ENCODE data around the gene NXT1.

The NXT1 gene

DNA sequence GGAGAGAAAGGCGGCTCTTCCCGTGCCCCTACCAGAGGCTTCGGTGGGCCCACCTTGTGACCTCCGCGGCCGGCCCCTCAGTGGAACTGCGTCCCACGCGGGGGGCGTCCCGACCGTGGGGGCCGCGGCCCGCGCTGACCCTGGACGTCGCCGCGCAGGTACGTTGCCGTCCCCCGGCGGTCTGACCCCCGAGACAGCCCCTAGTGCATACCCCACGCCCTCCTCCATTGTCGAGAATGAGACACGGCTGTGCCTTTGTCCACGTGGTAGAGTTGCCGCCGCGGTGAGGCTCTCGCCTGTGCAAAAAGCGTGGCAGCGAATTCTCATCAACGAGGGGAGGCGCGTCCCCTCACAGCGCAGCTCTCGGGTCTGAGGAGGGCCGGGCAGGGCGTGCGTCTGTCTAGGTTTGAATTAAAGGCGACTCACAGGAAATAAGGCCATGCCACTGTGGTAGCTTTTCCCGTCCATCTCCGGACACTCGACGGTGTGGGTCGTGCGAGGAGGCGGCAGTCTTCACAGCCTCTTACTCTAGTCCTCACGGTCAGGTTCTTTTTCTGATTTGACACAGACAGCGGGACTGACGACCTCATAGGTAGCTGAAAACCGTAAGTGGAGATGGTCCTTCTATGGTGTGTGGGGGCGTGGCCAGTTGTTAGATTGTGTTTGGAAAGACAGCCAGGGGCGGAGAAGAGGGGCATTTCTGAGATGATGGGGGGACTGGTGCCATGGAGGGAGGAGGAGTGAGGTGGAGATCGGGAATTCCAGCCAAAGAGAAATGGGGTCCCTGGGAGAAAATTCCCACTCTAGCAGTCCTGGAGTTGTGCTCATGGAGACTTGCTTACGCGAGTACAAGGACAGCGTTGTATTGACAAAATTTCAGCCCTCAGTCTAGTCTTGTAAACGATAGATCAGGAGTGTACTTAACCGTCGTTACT is 580 bp downstream of the NXT1 start:
- Histone ChIP-seq H3K27me3 (ENCODE audit: control insufficient read depth, insufficient read depth, low read length) (no peaks in the 10 kb centered on the region), H3K9ac (ENCODE audit: low read length) (peak overlapping the region; percentile 89)

DNA sequence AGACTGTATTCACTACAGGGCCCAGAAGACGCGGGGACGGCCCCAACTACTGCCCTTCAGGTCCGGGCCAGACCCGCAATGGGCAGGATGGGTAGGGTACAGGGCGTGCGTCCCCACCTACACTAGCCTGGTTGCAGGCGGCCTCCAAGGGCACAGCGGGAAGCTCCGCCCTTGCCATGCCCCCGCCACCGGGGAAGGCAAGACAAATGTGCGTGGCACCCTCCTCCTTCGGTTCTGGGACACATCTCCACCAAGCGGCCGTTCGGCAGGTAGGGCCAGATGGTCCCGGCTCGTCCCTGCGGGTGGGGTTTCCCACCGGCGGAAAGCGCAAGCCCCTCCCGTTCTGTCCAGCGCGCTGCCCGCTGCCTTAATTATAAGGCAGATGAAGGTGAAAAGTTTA is 5.6 kb downstream of the NXT1 start:
- H3K27ac ChIP-seq (ENCODE audit: low read depth, low read length): no peak overlapping the region

More for the DNA sequence above, 580 bp downstream of the NXT1 start:
- peak overlapping the region; percentile 100 for H3K27ac ChIP-seq (ENCODE audit: low read depth, low read length)
- peaks cover 10% of the 10 kb centered on the region for H3K4me1 ChIP-seq (ENCODE audit: control insufficient read depth, insufficient read depth, low read length)
- no peaks in the 10 kb centered on the region for H3K36me3 ChIP-seq (ENCODE audit: control insufficient read depth, insufficient read depth, low read length)
- H3K4me3 ChIP-seq (ENCODE audit: low read length): peak overlapping the region; percentile 90

DNA sequence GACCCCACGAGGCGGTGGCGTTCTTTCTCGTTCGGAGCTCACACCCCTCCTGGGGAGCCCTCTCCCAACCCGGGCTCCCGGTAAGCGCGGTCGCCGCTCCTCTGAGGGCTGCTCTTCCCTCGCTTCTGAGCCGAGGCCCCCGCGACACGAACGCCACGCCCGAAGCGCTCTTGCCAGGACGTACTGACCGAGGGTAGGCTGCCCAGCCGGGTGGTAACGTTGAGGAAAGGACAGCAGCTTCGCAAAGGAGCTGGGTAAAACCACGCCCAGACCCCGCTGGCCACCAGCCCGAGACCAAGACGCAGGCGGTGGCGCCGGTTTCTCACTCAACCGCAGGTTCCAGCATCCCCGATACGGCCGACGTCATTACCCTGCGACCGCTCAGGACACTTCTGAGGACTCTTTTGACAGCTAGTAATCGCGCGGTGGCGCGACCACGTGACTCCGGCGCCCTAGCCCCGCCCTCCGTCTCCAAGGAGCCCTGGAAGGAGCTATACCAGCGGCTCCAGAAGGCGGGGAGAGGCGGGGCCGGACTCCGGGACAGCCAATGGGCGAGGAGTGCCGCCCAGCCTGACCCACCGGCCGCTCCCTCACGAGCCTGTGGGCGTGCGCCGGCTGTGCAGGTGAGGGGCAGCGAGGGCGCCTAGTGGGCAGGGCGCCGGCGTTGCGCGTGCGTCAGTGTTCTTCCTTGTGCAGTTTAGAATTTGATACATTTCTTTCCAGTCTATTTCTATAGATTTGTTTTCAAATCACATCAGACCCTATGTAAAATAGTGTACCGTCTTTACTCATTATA is 7.4 kb downstream of the NXT1 start:
- no peaks in the 10 kb centered on the region for H3K36me3 ChIP-seq (ENCODE audit: control insufficient read depth, insufficient read depth, low read length)
- H3K4me1 ChIP-seq (ENCODE audit: control insufficient read depth, insufficient read depth, low read length): peaks cover 15% of the 10 kb centered on the region
- peak overlapping the region; percentile 88 for H3K9ac ChIP-seq (ENCODE audit: low read length)
- no peaks in the 10 kb centered on the region for H3K27me3 ChIP-seq (ENCODE audit: control insufficient read depth, insufficient read depth, low read length)
- H3K27ac ChIP-seq (ENCODE audit: low read depth, low read length): peak overlapping the region; percentile 94
- peak overlapping the region; percentile 93 for H3K4me3 ChIP-seq (ENCODE audit: low read length)

More for the DNA sequence above, 5.6 kb downstream of the NXT1 start:
- H3K9ac ChIP-seq (ENCODE audit: low read length): no peak overlapping the region
- no peaks in the 10 kb centered on the region for H3K27me3 ChIP-seq (ENCODE audit: control insufficient read depth, insufficient read depth, low read length)
- H3K4me3 ChIP-seq (ENCODE audit: low read length): no peak overlapping the region
- no peaks in the 10 kb centered on the region for H3K36me3 ChIP-seq (ENCODE audit: control insufficient read depth, insufficient read depth, low read length)
- peaks cover 17% of the 10 kb centered on the region for H3K4me1 ChIP-seq (ENCODE audit: control insufficient read depth, insufficient read depth, low read length)

DNA sequence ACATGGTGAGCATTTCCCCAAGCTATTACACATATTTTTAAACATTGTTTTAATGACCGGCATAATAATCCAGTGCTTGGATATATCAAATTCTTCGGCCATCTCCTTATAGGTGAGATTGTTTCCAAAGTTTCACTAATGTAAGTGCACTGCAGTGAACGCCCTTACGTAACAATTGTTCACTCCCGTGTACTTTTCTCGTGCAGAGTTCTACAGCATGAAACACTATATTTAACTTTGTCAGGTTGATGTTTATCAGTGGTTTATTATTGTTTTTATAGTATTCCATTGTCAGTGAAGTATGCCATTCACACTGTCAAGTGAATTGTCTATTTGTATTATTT is 7.9 kb downstream of the NXT1 start:
- Histone ChIP-seq H3K4me1 (ENCODE audit: control insufficient read depth, insufficient read depth, low read length) (peaks cover 20% of the 10 kb centered on the region), H3K9ac (ENCODE audit: low read length) (no peak overlapping the region), H3K4me3 (ENCODE audit: low read length) (peak overlapping the region; percentile 54), H3K36me3 (ENCODE audit: control insufficient read depth, insufficient read depth, low read length) (no peaks in the 10 kb centered on the region), H3K27ac (ENCODE audit: low read depth, low read length) (peak overlapping the region; percentile 81), H3K27me3 (ENCODE audit: control insufficient read depth, insufficient read depth, low read length) (no peaks in the 10 kb centered on the region)

DNA sequence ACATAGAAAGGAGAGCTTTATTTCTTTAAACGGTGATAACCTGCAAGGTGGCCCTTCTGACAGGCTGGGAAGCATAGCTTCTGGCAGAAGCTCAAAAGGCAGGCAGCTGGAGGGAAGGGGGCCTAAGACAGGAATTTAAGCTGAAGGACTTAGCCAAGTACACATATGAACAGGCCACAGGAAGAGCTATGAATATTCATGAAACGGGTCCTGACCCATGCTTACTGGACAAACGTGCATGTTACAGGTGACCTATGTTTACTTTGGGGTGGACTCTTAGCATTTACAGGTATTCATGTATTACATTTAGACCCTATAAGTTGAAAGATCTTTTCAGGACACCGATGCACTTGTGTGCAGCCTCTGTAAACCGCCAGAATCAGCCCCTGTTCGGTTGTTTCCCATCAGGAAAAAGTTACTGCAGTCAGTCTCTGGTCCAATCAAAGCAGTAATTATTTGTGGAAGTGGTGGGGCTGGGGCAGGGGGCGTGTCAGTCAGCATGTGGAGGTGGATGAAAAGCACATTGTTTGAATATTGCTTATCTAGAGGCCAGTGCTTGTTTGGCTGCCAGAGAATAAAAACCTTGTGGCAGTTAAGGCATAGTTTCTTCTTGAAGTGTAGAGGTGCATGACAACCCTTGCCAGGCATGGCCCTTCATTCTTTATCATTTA is 8.5 kb downstream of the NXT1 start:
- Histone ChIP-seq H3K4me1 (ENCODE audit: control insufficient read depth, insufficient read depth, low read length) (peaks cover 20% of the 10 kb centered on the region), H3K27ac (ENCODE audit: low read depth, low read length) (no peak overlapping the region), H3K27me3 (ENCODE audit: control insufficient read depth, insufficient read depth, low read length) (no peaks in the 10 kb centered on the region), H3K36me3 (ENCODE audit: control insufficient read depth, insufficient read depth, low read length) (no peaks in the 10 kb centered on the region), H3K9ac (ENCODE audit: low read length) (no peak overlapping the region), H3K4me3 (ENCODE audit: low read length) (peak overlapping the region; percentile 54)

DNA sequence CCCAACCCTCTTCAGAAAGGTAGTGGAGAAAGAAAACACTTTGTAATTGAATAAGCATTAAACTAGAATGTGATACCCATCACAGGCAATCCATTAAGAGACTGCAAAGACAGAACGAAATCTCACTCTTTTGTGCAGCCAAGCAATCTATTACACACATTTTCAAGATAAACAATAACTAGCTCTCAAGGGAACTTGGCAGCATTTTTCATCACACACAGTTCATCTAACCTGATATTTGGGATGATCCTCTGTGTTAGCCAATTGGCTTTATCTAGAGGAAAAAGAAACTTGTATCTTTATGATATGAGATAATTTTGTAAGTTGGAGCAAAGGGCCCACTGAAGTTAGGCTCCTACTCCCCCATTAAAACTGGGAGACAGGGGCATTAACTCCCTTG is 9.9 kb downstream of the NXT1 start:
- Histone ChIP-seq H3K4me3 (ENCODE audit: low read length) (no peak overlapping the region), H3K9ac (ENCODE audit: low read length) (no peak overlapping the region), H3K4me1 (ENCODE audit: control insufficient read depth, insufficient read depth, low read length) (peaks cover 20% of the 10 kb centered on the region), H3K27me3 (ENCODE audit: control insufficient read depth, insufficient read depth, low read length) (no peaks in the 10 kb centered on the region), H3K36me3 (ENCODE audit: control insufficient read depth, insufficient read depth, low read length) (peaks cover 5% of the 10 kb centered on the region), H3K27ac (ENCODE audit: low read depth, low read length) (peak overlapping the region; percentile 98)

DNA sequence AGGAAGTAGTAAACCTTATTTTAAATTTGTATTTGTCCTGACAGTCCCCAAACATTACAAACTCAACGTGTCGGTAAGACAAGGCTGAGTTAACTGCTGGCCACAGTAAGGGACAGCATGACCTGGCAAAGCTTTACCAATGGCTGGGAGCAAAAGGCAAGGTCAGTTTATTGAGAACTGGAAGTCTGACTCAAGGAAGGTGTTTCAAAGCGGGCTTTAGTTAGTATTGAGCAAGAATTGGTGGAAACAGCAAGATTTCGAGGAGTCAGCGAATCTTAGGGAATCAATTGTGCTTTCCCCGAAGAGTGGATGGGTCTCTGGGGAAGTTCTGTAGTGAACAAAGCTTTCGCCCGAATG is 10.5 kb downstream of the NXT1 start:
- H3K27me3 ChIP-seq (ENCODE audit: control insufficient read depth, insufficient read depth, low read length): no peaks in the 10 kb centered on the region
- H3K4me1 ChIP-seq (ENCODE audit: control insufficient read depth, insufficient read depth, low read length): peaks cover 20% of the 10 kb centered on the region
- H3K27ac ChIP-seq (ENCODE audit: low read depth, low read length): peak overlapping the region; percentile 98
- H3K36me3 ChIP-seq (ENCODE audit: control insufficient read depth, insufficient read depth, low read length): peaks cover 10% of the 10 kb centered on the region
- H3K9ac ChIP-seq (ENCODE audit: low read length): peak overlapping the region; percentile 97
- peak overlapping the region; percentile 88 for H3K4me3 ChIP-seq (ENCODE audit: low read length)

DNA sequence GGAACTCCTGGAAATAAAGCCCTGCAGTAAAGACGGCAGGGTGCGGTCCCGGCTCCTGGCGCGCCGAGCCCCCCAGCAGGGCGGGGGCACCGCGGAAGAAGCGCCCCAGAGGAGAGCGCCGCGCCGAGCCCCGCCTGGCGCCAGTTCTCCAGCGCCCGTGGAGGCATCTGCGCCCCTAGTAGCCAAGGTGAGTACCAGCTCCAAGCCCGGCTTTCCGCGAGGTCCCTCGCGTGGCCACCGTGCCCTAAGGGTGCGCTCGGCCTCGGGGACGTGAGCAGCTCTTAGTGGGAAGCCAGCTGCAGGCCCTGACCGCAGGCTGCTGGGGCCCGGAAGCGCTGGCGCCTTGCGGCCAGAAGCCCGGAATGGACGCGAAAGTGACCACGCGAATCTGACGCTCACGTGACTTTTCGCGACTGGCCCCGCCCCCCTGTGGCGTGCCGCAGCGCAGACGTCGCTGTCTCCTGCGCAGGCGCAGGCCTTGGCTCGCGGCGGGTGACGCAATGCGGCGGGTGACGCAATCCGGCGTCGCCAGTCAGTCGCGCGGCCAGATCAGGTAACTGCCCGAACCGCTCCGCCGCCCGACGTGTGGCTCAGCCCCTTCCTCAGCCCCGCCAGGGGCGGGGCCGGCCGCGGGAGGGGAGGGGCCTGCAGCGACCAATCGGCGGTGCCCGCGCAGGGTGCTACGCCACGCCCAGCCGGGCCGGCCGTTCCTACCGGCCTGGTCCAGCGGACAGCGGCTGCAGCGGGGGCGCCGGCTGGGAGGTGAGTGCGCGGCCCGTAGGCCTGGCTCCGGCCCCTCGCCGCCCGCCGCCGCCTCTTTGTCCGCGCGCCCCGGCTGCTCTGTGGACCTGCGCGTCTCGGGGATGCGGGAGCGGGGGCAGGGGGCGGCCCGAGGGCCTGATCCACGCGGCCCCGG is 11.1 kb downstream of the NXT1 start, which contains the start of gene GZF1:
TSS of gene GZF1 (plus strand) at position 707 of the 916 bp plus-strand sequence. CDS start 2,202 bp downstream, outside the sequence.
- Histone ChIP-seq H3K27ac (ENCODE audit: low read depth, low read length) (peak within 1 kb of the TSS; percentile 98), H3K4me1 (ENCODE audit: control insufficient read depth, insufficient read depth, low read length) (peaks cover 22% of the 10 kb centered on the region), H3K36me3 (ENCODE audit: control insufficient read depth, insufficient read depth, low read length) (peaks cover 10% of the 10 kb centered on the region), H3K4me3 (ENCODE audit: low read length) (peak within 1 kb of the TSS; percentile 88), H3K9ac (ENCODE audit: low read length) (peak within 1 kb of the TSS; percentile 97), H3K27me3 (ENCODE audit: control insufficient read depth, insufficient read depth, low read length) (no peaks in the 10 kb centered on the region)

DNA sequence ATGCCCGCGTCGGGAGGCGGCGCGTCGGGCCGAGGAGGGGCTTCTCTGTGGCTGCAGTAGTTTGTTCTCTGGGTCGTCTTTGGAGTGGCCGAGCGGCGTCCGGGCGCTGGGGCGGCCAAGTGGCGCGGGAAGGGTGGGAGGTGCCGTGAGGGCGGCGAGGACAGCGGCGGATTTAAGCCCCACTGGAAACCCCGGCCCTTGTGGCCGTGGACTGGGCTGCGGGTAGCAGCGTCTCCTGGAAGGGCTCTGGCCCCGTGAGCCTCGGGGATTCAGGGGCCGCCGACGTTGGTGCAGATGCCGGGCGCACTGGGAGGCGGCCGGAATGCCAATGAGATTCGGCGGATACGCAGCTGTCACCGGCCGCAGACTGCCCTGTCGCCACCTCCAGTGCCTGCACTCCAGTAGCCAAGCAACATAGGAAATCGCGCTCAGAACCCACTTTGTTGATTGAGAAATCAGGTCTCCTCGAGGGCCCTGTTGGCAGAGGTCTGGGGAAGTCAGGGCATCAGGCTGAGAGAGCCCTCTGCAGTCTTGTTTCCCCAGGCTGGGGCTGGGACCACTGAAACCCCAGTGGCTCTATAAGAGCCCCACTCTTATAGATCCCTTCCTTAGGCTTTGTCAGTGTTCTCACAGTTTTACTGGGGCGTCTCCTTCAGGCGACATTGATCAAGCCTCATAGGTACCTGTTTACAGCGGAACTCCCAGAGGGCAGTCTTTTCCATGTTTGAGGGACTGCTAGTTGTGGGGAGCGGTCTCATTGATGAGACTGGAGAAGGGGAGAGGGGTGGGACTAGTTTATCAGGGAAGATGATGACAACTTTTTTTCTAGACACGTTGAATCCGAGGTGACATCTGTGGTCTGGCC is 12.0 kb downstream of the NXT1 start:
- Histone ChIP-seq H3K27ac (ENCODE audit: low read depth, low read length) (peak overlapping the region; percentile 89), H3K4me1 (ENCODE audit: control insufficient read depth, insufficient read depth, low read length) (peaks cover 20% of the 10 kb centered on the region)

DNA sequence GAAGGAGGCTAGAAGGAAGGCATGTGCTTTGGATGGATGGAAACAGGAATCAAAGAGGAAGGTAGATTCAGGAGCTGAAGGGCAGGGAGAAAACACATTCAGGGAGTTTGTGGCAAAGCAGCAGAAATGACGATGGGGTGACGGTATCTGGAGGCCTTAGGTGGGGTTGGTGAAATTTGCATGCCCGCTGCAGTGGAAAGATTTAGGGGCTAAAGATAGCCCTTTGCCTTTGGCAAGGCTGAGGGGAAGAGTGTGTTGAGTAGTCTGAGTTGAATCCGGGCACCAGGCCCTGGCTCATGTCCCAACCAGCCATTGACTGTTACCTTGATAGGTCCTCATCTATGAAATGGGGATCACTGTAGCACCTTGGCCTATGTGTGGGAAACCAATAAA is 12.7 kb downstream of the NXT1 start:
- Histone ChIP-seq H3K36me3 (ENCODE audit: control insufficient read depth, insufficient read depth, low read length) (peaks cover 10% of the 10 kb centered on the region), H3K27me3 (ENCODE audit: control insufficient read depth, insufficient read depth, low read length) (no peaks in the 10 kb centered on the region), H3K4me1 (ENCODE audit: control insufficient read depth, insufficient read depth, low read length) (peaks cover 20% of the 10 kb centered on the region), H3K27ac (ENCODE audit: low read depth, low read length) (no peak overlapping the region), H3K4me3 (ENCODE audit: low read length) (peak overlapping the region; percentile 76), H3K9ac (ENCODE audit: low read length) (no peak overlapping the region)

More for the DNA sequence above, 12.0 kb downstream of the NXT1 start:
- Histone ChIP-seq H3K9ac (ENCODE audit: low read length) (peak overlapping the region; percentile 90), H3K36me3 (ENCODE audit: control insufficient read depth, insufficient read depth, low read length) (peaks cover 10% of the 10 kb centered on the region), H3K27me3 (ENCODE audit: control insufficient read depth, insufficient read depth, low read length) (no peaks in the 10 kb centered on the region), H3K4me3 (ENCODE audit: low read length) (peak overlapping the region; percentile 76)

Data from rectal smooth muscle tissue (tissue), 1 donor.